ENCODE data around the gene PRELID2. TPM values are rescaled to one million over a fixed set of nuclear protein-coding genes. Genes with fewer than 3 reads are reported as not detected.
A peak's percentile ranks its signal among the peaks of the same experiment; 100 is the strongest.

PRELID2 gene
- polyA plus RNA-seq, 2 of the 4 experiments (the other 2 are of a cell fraction) = 8.5 to 10.4 TPM

GRCh38 chr5:145834917-145835847 lies at the start of gene PRELID2 (continued):
- no peak for TF ChIP-seq PBX3 (IDR thresholded peaks at IDR 0.05)
- no peak for TF ChIP-seq ZC3H11A (IDR thresholded peaks at IDR 0.05)
- no peak for TF ChIP-seq HOXB13 (CRISPR knock-in tag; IDR thresholded peaks at IDR 0.05; ENCODE audit: low read depth)
- no peak for TF ChIP-seq CBX2 (IDR thresholded peaks at IDR 0.05; ENCODE audit: borderline replicate concordance, low read depth)
- peak; percentile 70 for TF ChIP-seq MAX (IDR thresholded peaks at IDR 0.05)
- TF ChIP-seq JUNB (IDR thresholded peaks at IDR 0.05) = no peak
- 0 out of 2 replicates have a peak, but pooled peaks have one; percentile 36 for TF ChIP-seq MAZ (IDR thresholded peaks at IDR 0.05; ENCODE audit: borderline replicate concordance, low read depth, low read length)
- TF ChIP-seq ESRRA (IDR thresholded peaks at IDR 0.05; ENCODE audit: borderline replicate concordance, low read length) = no peak
- no peak for TF ChIP-seq SREBF2 (IDR thresholded peaks at IDR 0.05)
- peak; percentile 89; the same call in 1 of the 2 replicates for TF ChIP-seq PHF8 (IDR thresholded peaks at IDR 0.05; ENCODE audit: borderline replicate concordance, low read depth)
- 0 out of 3 replicates have a peak, but pooled peaks have one; percentile 33 for TF ChIP-seq CTCF (IDR thresholded peaks at IDR 0.05)
- no peak for TF ChIP-seq MAFK (IDR thresholded peaks at IDR 0.05; ENCODE audit: partially characterized antibody)
- TF ChIP-seq CBX8 (IDR thresholded peaks at IDR 0.05) = no peak
- TF ChIP-seq FOSB (CRISPR knock-in tag; IDR thresholded peaks at IDR 0.05) = no peak
- TF ChIP-seq NR3C1 (IDR thresholded peaks at IDR 0.05) = no peak
- no peak for TF ChIP-seq TFCP2L1 (CRISPR knock-in tag; IDR thresholded peaks at IDR 0.05)
- TF ChIP-seq CHD4 (IDR thresholded peaks at IDR 0.05; ENCODE audit: borderline replicate concordance) = no peak
- TF ChIP-seq RARB (CRISPR knock-in tag; IDR thresholded peaks at IDR 0.05) = no peak
- no peak for TF ChIP-seq HES2 (IDR thresholded peaks at IDR 0.05)
- TF ChIP-seq GATA3 (IDR thresholded peaks at IDR 0.05; ENCODE audit: borderline replicate concordance) = peak; percentile 30; the same call in 1 of the 2 replicates
- TF ChIP-seq ZSCAN20 (CRISPR knock-in tag; IDR thresholded peaks at IDR 0.05) = no peak
- no peak for TF ChIP-seq NPAS2 (CRISPR knock-in tag; IDR thresholded peaks at IDR 0.05; ENCODE audit: borderline replicate concordance)
- peak; percentile 64 for TF ChIP-seq SMC3 (IDR thresholded peaks at IDR 0.05)
- no peak for TF ChIP-seq BHLHE40 (IDR thresholded peaks at IDR 0.05; ENCODE audit: low read depth, low read length)
- no peak for TF ChIP-seq HEYL (CRISPR knock-in tag; IDR thresholded peaks at IDR 0.05)
- no peak for TF ChIP-seq ATOH8 (CRISPR knock-in tag; IDR thresholded peaks at IDR 0.05; ENCODE audit: low read depth)
- TF ChIP-seq E2F6 (IDR thresholded peaks at IDR 0.05; ENCODE audit: borderline replicate concordance, low read depth) = peak; percentile 85
- TF ChIP-seq NFE2L2 (conservative IDR thresholded peaks at IDR 0.05; ENCODE audit: low read length) = no peak

Measured in A549 (cell line).